ENCODE results near the gene CRADD.

DNA sequence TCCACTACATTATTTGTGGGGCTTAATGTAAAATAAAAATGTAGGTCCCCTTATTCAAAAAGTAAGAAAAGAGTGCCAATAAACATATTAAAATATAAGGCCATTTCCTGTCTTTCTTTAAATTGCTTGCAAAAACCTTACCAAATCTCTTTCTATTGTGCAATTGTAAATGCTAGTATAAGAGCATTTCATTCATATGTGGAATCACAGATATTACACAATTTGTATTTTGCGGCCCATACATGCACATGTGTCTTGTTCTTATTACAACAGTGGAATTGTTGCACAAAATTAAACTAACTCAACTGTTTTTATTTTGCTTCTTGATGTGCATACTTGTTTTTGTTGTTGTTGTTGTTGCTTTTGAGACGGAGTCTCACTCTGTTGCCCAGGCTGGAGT lies 20.1 kb upstream of the CRADD start:
- TF ChIP-seq, protein P1, sequence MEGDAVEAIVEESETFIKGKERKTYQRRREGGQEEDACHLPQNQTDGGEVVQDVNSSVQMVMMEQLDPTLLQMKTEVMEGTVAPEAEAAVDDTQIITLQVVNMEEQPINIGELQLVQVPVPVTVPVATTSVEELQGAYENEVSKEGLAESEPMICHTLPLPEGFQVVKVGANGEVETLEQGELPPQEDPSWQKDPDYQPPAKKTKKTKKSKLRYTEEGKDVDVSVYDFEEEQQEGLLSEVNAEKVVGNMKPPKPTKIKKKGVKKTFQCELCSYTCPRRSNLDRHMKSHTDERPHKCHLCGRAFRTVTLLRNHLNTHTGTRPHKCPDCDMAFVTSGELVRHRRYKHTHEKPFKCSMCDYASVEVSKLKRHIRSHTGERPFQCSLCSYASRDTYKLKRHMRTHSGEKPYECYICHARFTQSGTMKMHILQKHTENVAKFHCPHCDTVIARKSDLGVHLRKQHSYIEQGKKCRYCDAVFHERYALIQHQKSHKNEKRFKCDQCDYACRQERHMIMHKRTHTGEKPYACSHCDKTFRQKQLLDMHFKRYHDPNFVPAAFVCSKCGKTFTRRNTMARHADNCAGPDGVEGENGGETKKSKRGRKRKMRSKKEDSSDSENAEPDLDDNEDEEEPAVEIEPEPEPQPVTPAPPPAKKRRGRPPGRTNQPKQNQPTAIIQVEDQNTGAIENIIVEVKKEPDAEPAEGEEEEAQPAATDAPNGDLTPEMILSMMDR (IDR thresholded peaks at IDR 0.05) = no peak
- no peak for TF ChIP-seq TAF1 (IDR thresholded peaks at IDR 0.05; ENCODE audit: borderline replicate concordance, low read depth, low read length)
- no peak for TF ChIP-seq SIN3A (IDR thresholded peaks at IDR 0.05; ENCODE audit: borderline replicate concordance, low read depth, low read length)
- TF ChIP-seq FOXM1 (IDR thresholded peaks at IDR 0.05; ENCODE audit: low read depth) = no peak
- TF ChIP-seq, protein P2, sequence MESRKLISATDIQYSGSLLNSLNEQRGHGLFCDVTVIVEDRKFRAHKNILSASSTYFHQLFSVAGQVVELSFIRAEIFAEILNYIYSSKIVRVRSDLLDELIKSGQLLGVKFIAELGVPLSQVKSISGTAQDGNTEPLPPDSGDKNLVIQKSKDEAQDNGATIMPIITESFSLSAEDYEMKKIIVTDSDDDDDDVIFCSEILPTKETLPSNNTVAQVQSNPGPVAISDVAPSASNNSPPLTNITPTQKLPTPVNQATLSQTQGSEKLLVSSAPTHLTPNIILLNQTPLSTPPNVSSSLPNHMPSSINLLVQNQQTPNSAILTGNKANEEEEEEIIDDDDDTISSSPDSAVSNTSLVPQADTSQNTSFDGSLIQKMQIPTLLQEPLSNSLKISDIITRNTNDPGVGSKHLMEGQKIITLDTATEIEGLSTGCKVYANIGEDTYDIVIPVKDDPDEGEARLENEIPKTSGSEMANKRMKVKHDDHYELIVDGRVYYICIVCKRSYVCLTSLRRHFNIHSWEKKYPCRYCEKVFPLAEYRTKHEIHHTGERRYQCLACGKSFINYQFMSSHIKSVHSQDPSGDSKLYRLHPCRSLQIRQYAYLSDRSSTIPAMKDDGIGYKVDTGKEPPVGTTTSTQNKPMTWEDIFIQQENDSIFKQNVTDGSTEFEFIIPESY (IDR thresholded peaks at IDR 0.05; ENCODE audit: borderline replicate concordance, low read depth) = no peak
- no peak for TF ChIP-seq YY1 (IDR thresholded peaks at IDR 0.05; ENCODE audit: low read depth)
- TF ChIP-seq NRF1 (IDR thresholded peaks at IDR 0.05; ENCODE audit: low read depth, low read length) = no peak
- TF ChIP-seq, protein P3, sequence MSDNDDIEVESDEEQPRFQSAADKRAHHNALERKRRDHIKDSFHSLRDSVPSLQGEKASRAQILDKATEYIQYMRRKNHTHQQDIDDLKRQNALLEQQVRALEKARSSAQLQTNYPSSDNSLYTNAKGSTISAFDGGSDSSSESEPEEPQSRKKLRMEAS (IDR thresholded peaks at IDR 0.05; ENCODE audit: low read depth) = no peak
- no peak for TF ChIP-seq EZH2phosphoT487 (IDR thresholded peaks at IDR 0.05; ENCODE audit: borderline replicate concordance, low read depth)
- no peak for TF ChIP-seq POLR2AphosphoS5 (IDR thresholded peaks at IDR 0.05; ENCODE audit: low read depth, low read length)
- no peak for TF ChIP-seq FOSL2 (IDR thresholded peaks at IDR 0.05; ENCODE audit: borderline replicate concordance, low read depth)
- TF ChIP-seq, protein P4, sequence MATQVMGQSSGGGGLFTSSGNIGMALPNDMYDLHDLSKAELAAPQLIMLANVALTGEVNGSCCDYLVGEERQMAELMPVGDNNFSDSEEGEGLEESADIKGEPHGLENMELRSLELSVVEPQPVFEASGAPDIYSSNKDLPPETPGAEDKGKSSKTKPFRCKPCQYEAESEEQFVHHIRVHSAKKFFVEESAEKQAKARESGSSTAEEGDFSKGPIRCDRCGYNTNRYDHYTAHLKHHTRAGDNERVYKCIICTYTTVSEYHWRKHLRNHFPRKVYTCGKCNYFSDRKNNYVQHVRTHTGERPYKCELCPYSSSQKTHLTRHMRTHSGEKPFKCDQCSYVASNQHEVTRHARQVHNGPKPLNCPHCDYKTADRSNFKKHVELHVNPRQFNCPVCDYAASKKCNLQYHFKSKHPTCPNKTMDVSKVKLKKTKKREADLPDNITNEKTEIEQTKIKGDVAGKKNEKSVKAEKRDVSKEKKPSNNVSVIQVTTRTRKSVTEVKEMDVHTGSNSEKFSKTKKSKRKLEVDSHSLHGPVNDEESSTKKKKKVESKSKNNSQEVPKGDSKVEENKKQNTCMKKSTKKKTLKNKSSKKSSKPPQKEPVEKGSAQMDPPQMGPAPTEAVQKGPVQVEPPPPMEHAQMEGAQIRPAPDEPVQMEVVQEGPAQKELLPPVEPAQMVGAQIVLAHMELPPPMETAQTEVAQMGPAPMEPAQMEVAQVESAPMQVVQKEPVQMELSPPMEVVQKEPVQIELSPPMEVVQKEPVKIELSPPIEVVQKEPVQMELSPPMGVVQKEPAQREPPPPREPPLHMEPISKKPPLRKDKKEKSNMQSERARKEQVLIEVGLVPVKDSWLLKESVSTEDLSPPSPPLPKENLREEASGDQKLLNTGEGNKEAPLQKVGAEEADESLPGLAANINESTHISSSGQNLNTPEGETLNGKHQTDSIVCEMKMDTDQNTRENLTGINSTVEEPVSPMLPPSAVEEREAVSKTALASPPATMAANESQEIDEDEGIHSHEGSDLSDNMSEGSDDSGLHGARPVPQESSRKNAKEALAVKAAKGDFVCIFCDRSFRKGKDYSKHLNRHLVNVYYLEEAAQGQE (IDR thresholded peaks at IDR 0.05; ENCODE audit: low read depth, low read length) = no peak
- TF ChIP-seq ELF1 (IDR thresholded peaks at IDR 0.05) = no peak
- TF ChIP-seq NFIC (IDR thresholded peaks at IDR 0.05; ENCODE audit: borderline replicate concordance) = no peak
